CD4-positive, alpha-beta memory T cell (primary cell): ENCODE data around the gene DOLK. TPM values are rescaled to one million over a fixed set of nuclear protein-coding genes. Genes with fewer than 3 reads are reported as not detected.

Experiments
- CTCF ChIA-PET: fragments of 350-600 bp; sonication (Branson Sonifier 250); formaldehyde crosslinking; loops from one replicate; lab custom pipeline; 2021; ENCODE audit warnings: inconsistent platforms; ENCODE audit not compliant: partially characterized antibody; lab: Charles Lee
- POLR2A ChIA-PET: fragments of 350-600 bp; sonication (Branson Sonifier 250); formaldehyde crosslinking; loops from one replicate; lab custom pipeline; 2021; ENCODE audit not compliant: partially characterized antibody; lab: Charles Lee
- DNase-seq, 5 donors: peaks; one replicate each; pipeline versions ENCODE4 v3.0.0 to v3.0.0-alpha.2; 2020 to 2022; ENCODE audit warnings: mixed read lengths in 1 of 5
- H3K27ac ChIP-seq: one replicate; pipeline ENCODE4 v1.7.0; 2013; ENCODE audit warnings: low read depth, low read length
- H3K27me3 ChIP-seq: 2 replicates; pipeline ENCODE4 v1.7.0; 2013; ENCODE audit warnings: mild to moderate bottlenecking, low read length, moderate library complexity; ENCODE audit not compliant: insufficient read depth
- H3K36me3 ChIP-seq: 2 replicates; pipeline ENCODE4 v1.7.0; 2013; ENCODE audit warnings: mild to moderate bottlenecking, low read length, moderate library complexity; ENCODE audit not compliant: insufficient read depth
- H3K4me1 ChIP-seq: 2 replicates; pipeline ENCODE4 v1.7.0; 2013; ENCODE audit warnings: mild to moderate bottlenecking, low read length, moderate library complexity; ENCODE audit not compliant: insufficient read depth
- H3K4me3 ChIP-seq, 2 donors: one replicate each; pipeline ENCODE4 v1.7.0; 2013; ENCODE audit warnings: low read length in 2 of 2, mild to moderate bottlenecking in 1 of 2
- H3K9me3 ChIP-seq, 2 donors: one replicate each; pipeline ENCODE4 v1.7.0; 2013; ENCODE audit warnings: low read length in 2 of 2, control low read depth in 1 of 2; ENCODE audit not compliant: control insufficient read depth in 1 of 2
- H3K27ac Mint-ChIP-seq, 7 donors: one replicate each; pipeline ENCODE4 v1.8.0; 2020 to 2021; ENCODE audit warnings: mixed read lengths in 7 of 7, mild to moderate bottlenecking in 6 of 7, inconsistent platforms in 3 of 7, moderate library complexity in 3 of 7
- H3K27me3 Mint-ChIP-seq, 2 donors: one replicate each; pipeline ENCODE4 v1.8.0; 2020 to 2021; ENCODE audit warnings: mixed read lengths in 2 of 2
- H3K36me3 Mint-ChIP-seq, 2 donors: one replicate each; pipeline ENCODE4 v1.8.0; 2020 to 2021; ENCODE audit warnings: mixed read lengths in 2 of 2, inconsistent platforms in 1 of 2, mild to moderate bottlenecking in 1 of 2
- H3K4me1 Mint-ChIP-seq, 4 donors: one replicate each; pipeline ENCODE4 v1.8.0; 2020 to 2021; ENCODE audit warnings: mixed read lengths in 4 of 4, mild to moderate bottlenecking in 1 of 4
- H3K4me3 Mint-ChIP-seq, 8 donors: one replicate each; pipeline ENCODE4 v1.8.0; 2020 to 2021; ENCODE audit warnings: mixed read lengths in 8 of 8, mild to moderate bottlenecking in 7 of 8, moderate library complexity in 6 of 8, inconsistent platforms in 3 of 8
- H3K9me3 Mint-ChIP-seq, 8 donors: one replicate each; pipeline ENCODE4 v1.8.0; 2020 to 2021; ENCODE audit warnings: mixed read lengths in 8 of 8, mild to moderate bottlenecking in 5 of 8, inconsistent platforms in 3 of 8, moderate library complexity in 1 of 8
- intact Hi-C: fragments of 100-400 bp; cut with micrococcal nuclease; formaldehyde crosslinking; loops from one replicate; pipeline ENCODE4 v1.15.1; 2023
- polyA plus RNA-seq, 2 donors: library from polyadenylated mRNA; unstranded; fragments of 300-500 nt; fragmentation: Illumina TruSeq; gene quantifications; one replicate each; pipeline ENCODE4 v1.2.3, GENCODE V29; 2021
- total RNA-seq, 2 experiments: library from RNA; stranded (reverse); gene quantifications; one replicate each; pipeline ENCODE4 v1.2.3, GENCODE V29; 2021

Gene DOLK
- total RNA-seq (10 to 100 TPM in 1 of 2 experiments, 1 to 10 TPM in 1; 9.9 to 12.9 TPM), polyA plus RNA-seq (10 to 100 TPM in 1 of 2 donors, 1 to 10 TPM in 1; 9.1 to 11.7 TPM)

DNA sequence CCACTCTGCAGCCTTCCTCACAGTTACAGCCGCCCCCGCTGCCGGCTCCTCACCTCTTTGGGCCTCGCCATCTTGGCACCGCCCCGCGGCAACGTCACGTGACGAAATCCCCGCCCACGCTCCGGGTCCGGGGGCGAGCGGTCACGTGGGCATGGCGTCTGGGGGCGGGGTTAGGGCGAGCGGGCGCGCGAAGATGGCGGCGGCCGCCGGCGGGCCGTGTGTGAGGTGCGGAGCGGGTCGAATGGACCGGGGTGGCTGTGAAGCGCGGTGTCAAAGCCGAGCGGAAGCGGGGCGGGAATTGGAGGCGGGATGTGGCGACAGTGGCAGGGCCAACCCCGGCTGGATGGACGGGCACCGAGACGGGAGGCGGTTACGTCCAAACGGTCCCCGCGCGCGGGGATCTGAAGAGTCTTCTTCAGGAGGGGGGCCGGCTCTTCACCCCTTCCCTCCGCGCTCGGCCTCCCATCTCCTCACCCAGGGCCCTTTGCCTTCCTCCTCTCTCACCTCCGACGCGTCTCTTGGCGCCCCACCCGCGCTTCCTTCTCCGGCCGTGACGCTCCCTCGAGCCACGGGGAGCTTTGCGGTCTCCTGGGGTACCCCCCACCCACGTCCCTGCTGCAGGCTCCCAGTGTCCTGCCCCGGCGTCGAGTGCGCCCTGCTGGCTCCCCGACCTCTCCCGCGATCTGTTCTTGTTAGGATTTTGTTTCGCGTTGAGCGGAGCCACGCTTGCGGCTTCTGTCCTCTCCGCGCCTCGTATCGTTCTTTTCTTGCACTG, at the start of gene DOLK, which contains the start of gene NUP188:
DOLK (minus strand) TSS at position 77 of the 775 bp plus-strand sequence. CDS start 300 bp downstream, outside the sequence.
NUP188 (plus strand) TSS at position 173 of the 775 bp plus-strand sequence; CDS start at position 194, 21 bp downstream.
- DNase-seq, result peak; percentile 96 to 100 (median 97)
- ChIA-PET CTCF (interaction anchor here (1.3 kb wide), 1 partner anchor 19 kb away, joined by 4 read pairs; no protein-coding TSS in a partner anchor), POLR2A (interaction anchor here (1.3 to 1.6 kb wide), 5 partner anchors 10 to 130 kb away, joined by 3 to 7 read pairs (median 5); partner anchors contain the start of genes ENDOG and SPOUT1)
- H3K27ac Mint-ChIP-seq, result peak within 1 kb of the TSS; percentile 93 to 99 (median 98)
- peaks cover 5 to 30% of the 10 kb centered on the region in 2 donors for H3K36me3 Mint-ChIP-seq
- H3K4me3 Mint-ChIP-seq, result peak within 1 kb of the TSS; percentile 94 to 100 (median 98)
- H3K27me3 Mint-ChIP-seq, result no peaks in the 10 kb centered on the region
- peaks cover 29% of the 10 kb centered on the region for H3K4me1 ChIP-seq
- peaks cover 17 to 39% (median 28%) of the 10 kb centered on the region in 4 donors for H3K4me1 Mint-ChIP-seq
- intact Hi-C loops, result loop anchor here (1.0 to 2.0 kb wide), 6 partner anchors 65 to 291 kb away; partner anchors contain the start of genes DYNC2I2, LRRC8A, SH3GLB2 and SPOUT1
- peak within 1 kb of the TSS; percentile 87 for H3K27ac ChIP-seq
- peaks cover 0 to 2% (median 0%) of the 10 kb centered on the region in 8 donors for H3K9me3 Mint-ChIP-seq
- peaks cover 2% of the 10 kb centered on the region for H3K36me3 ChIP-seq
- no peaks in the 10 kb centered on the region for H3K9me3 ChIP-seq
- peak within 1 kb of the TSS; percentile 81 to 90 for H3K4me3 ChIP-seq
- H3K27me3 ChIP-seq, result no peaks in the 10 kb centered on the region

DNA sequence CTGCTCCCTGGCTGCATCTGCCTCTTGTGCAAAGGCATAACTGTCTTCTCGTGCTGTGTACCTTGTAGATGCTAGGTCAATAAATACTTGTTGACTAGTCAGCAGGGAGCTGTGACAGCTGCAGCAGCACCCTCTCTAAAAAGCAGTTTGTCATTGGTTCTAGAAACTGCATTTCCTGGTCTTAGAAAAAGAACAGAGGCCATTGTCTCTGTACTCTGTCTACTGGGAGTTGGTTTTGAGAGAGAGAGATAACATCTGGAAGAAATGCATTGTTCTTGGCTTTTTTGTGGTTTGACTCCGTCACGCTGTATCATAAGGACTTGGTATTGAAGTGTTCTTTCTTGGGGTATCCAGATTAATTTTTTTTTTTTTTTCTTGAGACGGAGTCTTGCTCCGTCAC, 48.4 kb upstream of the DOLK start:
- Histone ChIP-seq H3K27me3 (no peaks in the 10 kb centered on the region), H3K9me3 (no peaks in the 10 kb centered on the region), H3K4me1 (peaks cover 8% of the 10 kb centered on the region), H3K27ac (no peak overlapping the region), H3K4me3 (no peak overlapping the region), H3K36me3 (peaks cover 76% of the 10 kb centered on the region)
- no peaks in the 10 kb centered on the region for H3K27me3 Mint-ChIP-seq
- peak overlapping the region in 3 of 7 donors; percentile 20 to 67 (median 42) for H3K27ac Mint-ChIP-seq
- no peak for DNase-seq
- H3K4me1 Mint-ChIP-seq, result peaks cover 4 to 8% (median 6%) of the 10 kb centered on the region in 4 donors
- ChIA-PET POLR2A (interaction anchor here (0.7 kb wide), 1 partner anchor 24 kb away, joined by 3 read pairs; no protein-coding TSS in a partner anchor), CTCF (interaction anchor here (0.8 to 0.9 kb wide), 2 partner anchors 11 to 18 kb away, joined by 3 read pairs; no protein-coding TSS in a partner anchor)
- peaks cover 57 to 79% of the 10 kb centered on the region in 2 donors for H3K36me3 Mint-ChIP-seq
- H3K9me3 Mint-ChIP-seq, result no peaks in the 10 kb centered on the region
- H3K4me3 Mint-ChIP-seq, result no peak overlapping the region
- intact Hi-C loops, result no loop called here

DNA sequence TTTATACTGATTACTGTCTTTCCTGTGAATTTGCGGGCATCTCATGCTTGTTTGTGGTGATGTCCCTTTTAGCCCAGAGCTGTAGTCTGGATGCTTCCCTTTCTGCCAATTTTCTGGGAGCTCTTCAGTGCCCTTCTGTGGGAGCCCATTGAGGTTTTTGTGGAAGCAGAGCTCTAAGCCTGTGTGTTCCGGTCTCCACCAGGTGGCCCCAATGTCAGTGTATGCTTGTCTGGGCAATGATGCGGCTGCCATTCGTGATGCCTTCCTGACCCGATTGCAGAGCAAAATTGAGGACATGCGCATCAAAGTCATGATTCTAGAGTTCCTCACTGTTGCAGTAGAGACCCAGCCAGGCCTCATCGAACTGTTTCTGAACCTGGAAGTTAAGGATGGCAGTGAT, 45.6 kb upstream of the DOLK start:
- POLR2A ChIA-PET, result no interaction called here
- Histone ChIP-seq H3K4me3 (no peak overlapping the region), H3K9me3 (no peaks in the 10 kb centered on the region), H3K4me1 (peaks cover 8% of the 10 kb centered on the region), H3K27ac (no peak overlapping the region), H3K27me3 (no peaks in the 10 kb centered on the region), H3K36me3 (peaks cover 55% of the 10 kb centered on the region)
- H3K9me3 Mint-ChIP-seq, result no peaks in the 10 kb centered on the region
- no peak for DNase-seq
- no peaks in the 10 kb centered on the region for H3K27me3 Mint-ChIP-seq
- H3K4me1 Mint-ChIP-seq, result peaks cover 4 to 8% (median 6%) of the 10 kb centered on the region in 4 donors
- H3K27ac Mint-ChIP-seq, result no peak overlapping the region
- H3K36me3 Mint-ChIP-seq, result peaks cover 53 to 73% of the 10 kb centered on the region in 2 donors
- CTCF ChIA-PET, result interaction anchor here (0.6 to 1.0 kb wide), 2 partner anchors 12 to 67 kb away, joined by 3 to 4 read pairs; no protein-coding TSS in a partner anchor
- no peak overlapping the region for H3K4me3 Mint-ChIP-seq
- intact Hi-C loops, result no loop called here

DNA sequence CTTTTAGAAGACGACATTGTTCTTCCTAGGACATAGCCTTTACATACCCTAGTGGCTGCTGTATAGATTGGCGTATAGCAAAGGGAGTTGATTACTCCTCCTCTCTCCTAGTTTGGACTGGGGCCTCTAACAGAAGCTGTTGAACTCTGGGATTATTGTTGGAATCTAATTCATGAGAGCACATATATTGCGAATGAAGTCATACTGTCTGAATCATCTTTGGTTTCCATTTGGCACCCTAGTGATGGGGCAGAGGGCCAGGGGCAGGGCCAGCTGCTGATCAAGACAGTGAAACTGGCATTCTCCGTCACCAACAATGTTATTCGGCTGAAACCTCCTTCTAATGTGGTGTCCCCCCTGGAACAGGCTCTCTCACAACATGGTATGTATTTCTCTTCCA, 40.4 kb upstream of the DOLK start:
- intact Hi-C loops, result no loop called here
- H3K4me3 ChIP-seq, result no peak overlapping the region
- POLR2A ChIA-PET, result no interaction called here
- H3K27me3 ChIP-seq, result no peaks in the 10 kb centered on the region
- peaks cover 52% of the 10 kb centered on the region for H3K36me3 ChIP-seq
- Mint-ChIP-seq H3K4me3 (no peak overlapping the region), H3K27me3 (no peaks in the 10 kb centered on the region), H3K36me3 (peaks cover 59 to 73% of the 10 kb centered on the region in 2 donors), H3K27ac (peak overlapping the region in 2 of 7 donors; percentile 22 to 37), H3K4me1 (no peaks in the 10 kb centered on the region), H3K9me3 (no peaks in the 10 kb centered on the region)
- no peaks in the 10 kb centered on the region for H3K4me1 ChIP-seq
- DNase-seq, result no peak
- no peaks in the 10 kb centered on the region for H3K9me3 ChIP-seq
- H3K27ac ChIP-seq, result no peak overlapping the region
- CTCF ChIA-PET, result no interaction called here

DNA sequence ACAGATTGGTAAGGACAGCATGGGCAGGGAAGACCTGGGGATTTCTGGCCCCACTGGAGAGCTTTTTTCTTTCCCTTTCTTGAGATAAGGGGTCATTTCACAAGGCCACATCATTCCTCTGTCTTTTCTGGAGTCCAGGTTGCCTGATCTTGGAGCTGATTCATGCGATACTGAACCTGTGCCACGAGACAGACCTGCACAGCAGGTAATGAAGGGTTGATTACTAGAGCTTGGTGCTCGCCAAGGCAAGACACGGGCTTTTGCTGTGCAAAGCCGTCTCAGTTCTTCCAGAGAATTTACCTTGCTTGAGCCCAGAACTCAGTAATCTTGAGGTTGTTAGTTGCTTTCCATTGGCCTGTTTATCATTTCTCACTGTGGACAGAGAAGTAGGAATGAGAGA, 39.3 kb upstream of the DOLK start:
- Histone ChIP-seq H3K27me3 (no peaks in the 10 kb centered on the region), H3K4me1 (no peaks in the 10 kb centered on the region), H3K27ac (no peak overlapping the region), H3K9me3 (no peaks in the 10 kb centered on the region), H3K4me3 (no peak overlapping the region), H3K36me3 (peaks cover 55% of the 10 kb centered on the region)
- Mint-ChIP-seq H3K27me3 (no peaks in the 10 kb centered on the region), H3K27ac (peak overlapping the region in 3 of 7 donors; percentile 12 to 48 (median 28)), H3K36me3 (peaks cover 56 to 78% of the 10 kb centered on the region in 2 donors), H3K4me1 (no peaks in the 10 kb centered on the region), H3K9me3 (no peaks in the 10 kb centered on the region), H3K4me3 (no peak overlapping the region)
- intact Hi-C loops, result no loop called here
- DNase-seq, result no peak
- ChIA-PET POLR2A (no interaction called here), CTCF (no interaction called here)

DNA sequence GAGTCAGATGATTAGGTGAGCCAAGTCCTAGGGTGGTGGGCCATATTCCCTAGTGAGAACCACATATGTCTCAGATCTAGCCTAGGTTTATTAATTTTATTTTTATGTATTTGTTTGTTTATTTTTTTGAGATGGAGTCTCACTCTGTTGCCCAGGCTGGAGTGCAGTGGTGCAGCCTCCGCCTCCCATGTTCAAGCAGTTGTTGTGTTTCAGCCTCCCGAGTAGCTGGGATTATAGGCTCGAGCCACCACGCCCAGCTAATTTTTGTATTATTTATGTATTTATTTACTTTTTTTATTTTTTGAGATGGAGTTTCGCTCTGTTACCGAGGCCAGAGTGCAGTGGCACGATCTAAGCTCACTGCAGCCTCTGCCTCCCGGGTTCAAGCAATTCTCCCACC, 36.1 kb upstream of the DOLK start:
- ChIA-PET POLR2A (no interaction called here), CTCF (no interaction called here)
- Mint-ChIP-seq H3K27me3 (no peaks in the 10 kb centered on the region), H3K9me3 (no peaks in the 10 kb centered on the region), H3K4me1 (no peaks in the 10 kb centered on the region), H3K36me3 (peaks cover 74 to 92% of the 10 kb centered on the region in 2 donors), H3K27ac (no peak overlapping the region), H3K4me3 (no peak overlapping the region)
- H3K27ac ChIP-seq, result no peak overlapping the region
- intact Hi-C loops, result no loop called here
- peaks cover 80% of the 10 kb centered on the region for H3K36me3 ChIP-seq
- DNase-seq, result no peak
- H3K4me3 ChIP-seq, result no peak overlapping the region
- H3K9me3 ChIP-seq, result no peaks in the 10 kb centered on the region
- H3K4me1 ChIP-seq, result no peaks in the 10 kb centered on the region
- no peaks in the 10 kb centered on the region for H3K27me3 ChIP-seq

DNA sequence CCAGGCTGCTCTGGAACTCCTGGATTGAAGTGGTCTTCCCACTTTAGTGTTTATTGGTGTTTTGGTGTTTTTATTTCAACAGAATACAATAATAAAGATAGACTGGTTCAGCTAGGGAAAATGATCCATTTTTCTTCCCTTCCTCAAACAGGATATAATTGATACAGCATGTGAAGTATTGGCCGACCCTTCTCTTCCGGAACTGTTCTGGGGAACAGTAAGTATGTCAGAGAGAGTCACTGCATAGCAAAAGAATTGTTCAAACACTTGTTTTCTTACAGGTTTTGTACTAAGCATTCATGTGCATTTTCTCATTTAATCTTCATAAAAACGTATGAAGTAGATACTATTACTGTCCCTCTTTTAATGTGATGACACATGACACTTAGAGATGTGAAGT, 31.7 kb upstream of the DOLK start:
- Histone ChIP-seq H3K27me3 (no peaks in the 10 kb centered on the region), H3K4me3 (no peak overlapping the region), H3K9me3 (no peaks in the 10 kb centered on the region), H3K36me3 (peaks cover 61% of the 10 kb centered on the region), H3K4me1 (no peaks in the 10 kb centered on the region), H3K27ac (no peak overlapping the region)
- DNase-seq, result no peak
- H3K4me3 Mint-ChIP-seq, result no peak overlapping the region
- intact Hi-C loops, result no loop called here
- peaks cover 53 to 78% of the 10 kb centered on the region in 2 donors for H3K36me3 Mint-ChIP-seq
- no peaks in the 10 kb centered on the region for H3K9me3 Mint-ChIP-seq
- H3K27me3 Mint-ChIP-seq, result no peaks in the 10 kb centered on the region
- ChIA-PET CTCF (no interaction called here), POLR2A (no interaction called here)
- no peaks in the 10 kb centered on the region for H3K4me1 Mint-ChIP-seq
- H3K27ac Mint-ChIP-seq, result no peak overlapping the region
